Measurements from ENCODE around the gene LRRK1.

Gene LRRK1

DNA sequence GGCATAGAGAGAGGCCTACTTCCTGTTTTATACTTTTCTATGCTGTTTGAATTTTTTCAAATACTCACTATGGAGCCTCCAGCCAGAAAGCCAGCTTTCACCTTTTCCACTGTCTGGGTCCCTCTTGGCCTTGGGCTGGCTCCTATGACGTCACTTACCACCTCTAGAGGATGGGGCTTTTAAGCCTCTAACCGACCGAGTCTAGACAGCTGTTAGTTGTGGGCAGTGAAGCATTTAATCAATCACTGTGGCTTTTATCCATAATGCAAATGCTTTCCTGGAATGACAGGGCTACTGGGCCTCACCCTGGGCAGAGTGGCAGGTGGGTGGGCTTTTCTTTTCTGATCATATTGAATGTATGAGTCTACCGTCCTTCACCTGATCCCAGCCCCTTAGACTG is 61.9 kb downstream of the LRRK1 start:
- no peak for DNase-seq (ENCODE audit: low read depth in 2 of 2)

DNA sequence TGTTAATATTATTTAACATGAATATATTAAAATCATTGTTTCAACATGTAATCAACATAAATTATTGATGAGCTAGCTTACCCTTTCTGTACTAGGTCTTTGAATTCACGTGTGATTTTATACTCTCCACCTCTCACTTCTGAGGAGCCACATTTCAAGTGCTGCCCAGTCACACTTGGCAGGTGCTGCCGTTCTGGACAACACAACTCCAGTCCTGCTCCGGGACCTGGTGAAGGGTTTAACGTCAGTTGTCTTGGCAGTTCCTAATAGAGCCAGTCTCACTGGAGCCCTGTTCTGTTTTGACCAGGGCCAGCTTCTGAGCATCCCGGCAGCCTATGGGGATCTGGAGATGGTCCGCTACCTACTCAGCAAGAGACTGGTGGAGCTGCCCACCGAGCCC is 64.1 kb downstream of the LRRK1 start:
- DNase-seq (ENCODE audit: low read depth in 2 of 2): no peak

DNA sequence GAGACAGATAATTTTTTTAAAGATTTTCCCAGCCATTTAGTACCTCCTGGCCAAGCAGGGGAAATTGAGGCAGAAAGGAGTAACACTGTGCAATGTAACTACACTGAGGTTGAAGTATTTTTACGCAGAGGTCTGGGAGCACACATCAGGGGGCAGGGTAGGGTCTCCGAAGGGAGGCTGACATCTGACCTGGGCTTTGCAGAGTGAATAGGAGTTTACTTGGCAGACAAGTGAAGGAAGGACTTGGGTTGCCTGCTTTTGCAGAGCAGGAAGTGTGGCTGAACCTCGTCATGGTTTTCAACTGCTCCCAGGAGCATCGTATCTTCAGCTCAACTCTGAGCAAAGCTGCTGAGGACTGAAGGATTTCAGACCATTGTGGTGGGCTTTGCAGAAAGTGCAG is 66.2 kb downstream of the LRRK1 start:
- DNase-seq (ENCODE audit: low read depth in 2 of 2): no peak

DNA sequence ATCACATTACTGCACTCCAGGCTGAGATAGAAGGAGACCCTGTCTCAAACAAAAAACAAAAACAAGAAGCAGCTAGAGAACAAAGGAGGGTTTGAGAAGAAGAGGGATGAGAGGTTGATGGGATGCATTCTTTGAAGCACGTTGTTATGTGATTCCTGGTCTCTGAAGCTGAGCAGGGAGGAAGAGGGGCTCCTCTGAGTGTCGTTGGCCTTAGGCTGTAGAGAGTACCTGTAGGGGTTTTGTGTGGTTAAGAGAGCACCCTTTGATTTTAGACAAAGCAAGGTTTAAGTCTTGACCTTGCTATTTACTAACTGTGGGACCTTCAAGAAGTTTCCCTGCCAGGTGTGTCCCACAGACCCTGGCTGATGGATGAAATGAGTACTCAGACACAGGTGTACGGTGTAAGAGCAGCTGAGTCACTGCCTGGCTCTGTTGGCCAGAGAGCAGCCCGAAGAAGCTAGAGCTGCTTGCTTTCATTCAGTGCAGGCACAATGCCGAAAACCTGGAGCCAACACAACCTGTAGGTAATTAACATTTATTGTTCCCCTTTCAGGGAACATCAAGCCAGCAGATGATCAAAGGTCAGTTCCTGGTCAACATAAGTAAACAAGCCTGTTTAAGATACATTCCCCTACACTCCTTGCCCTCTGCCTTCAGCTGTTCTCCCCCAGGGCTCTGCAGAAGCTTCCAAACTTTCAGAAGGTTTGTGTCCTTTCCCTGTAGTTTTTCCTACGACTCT is 67.2 kb downstream of the LRRK1 start:
- no peak for DNase-seq (ENCODE audit: low read depth in 2 of 2)

DNA sequence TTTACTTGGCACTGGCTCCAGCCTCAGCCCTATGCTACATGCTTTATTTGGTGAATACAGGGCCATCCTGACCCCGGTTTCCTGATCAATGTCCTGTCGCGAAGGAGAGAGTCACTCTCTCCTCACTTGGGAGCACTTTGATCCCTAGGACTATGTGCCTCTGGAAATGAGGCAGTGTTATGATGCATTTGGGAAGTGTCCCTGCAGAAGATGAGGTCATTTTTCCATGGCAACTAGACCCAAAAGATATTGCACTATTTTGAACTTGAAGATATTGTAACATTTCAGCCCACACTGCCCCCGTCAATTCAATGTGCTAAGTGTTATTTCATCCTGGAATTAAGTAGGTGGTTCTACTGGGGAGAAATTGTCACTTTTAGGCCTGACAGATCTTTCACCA is 68.0 kb downstream of the LRRK1 start:
- no peak for DNase-seq (ENCODE audit: low read depth in 2 of 2)

DNA sequence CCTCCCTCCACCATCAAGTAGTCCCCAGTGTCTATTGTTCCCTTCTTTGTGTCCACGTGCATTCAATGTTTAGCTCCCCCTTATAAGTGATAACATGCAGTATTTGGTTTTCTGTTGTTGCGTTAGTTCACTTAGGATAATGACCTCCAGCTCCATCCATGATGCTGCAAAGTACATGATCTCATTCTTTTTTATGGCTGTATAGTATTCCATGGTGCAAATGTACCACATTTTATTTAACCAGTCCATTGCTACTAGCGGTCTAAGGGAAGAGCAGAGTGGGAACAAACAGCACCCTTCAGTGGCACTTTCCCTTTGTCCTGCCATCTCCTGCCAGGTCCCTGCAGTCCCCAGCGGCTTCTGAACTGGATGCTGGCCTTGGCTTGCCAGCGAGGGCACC is 69.1 kb downstream of the LRRK1 start:
- no peak for DNase-seq (ENCODE audit: low read depth in 2 of 2)

DNA sequence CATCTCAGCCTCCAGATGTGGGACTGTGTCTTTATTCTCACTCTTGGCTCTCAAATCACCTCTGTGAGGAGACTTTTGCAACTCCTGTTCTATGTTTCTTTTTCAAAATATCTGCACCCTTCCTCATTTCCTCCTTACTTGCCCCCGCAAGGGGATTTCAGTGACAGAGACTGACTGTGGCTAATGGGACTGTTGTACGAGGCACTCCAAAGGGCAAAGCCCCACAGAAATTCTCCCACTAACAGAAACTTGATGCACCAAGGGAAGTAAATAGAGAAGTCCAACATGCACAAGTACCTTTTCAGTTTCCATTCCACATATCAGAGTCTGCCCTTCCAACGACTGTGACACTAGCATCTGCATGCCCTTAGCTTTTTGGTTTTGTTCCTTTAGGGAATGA is 69.7 kb downstream of the LRRK1 start:
- DNase-seq (ENCODE audit: low read depth in 2 of 2): no peak

- DNase-seq (ENCODE audit: low read depth in 2 of 2): no peak
These were observed 75.7 kb downstream of the LRRK1 start for GRCh38 chr15:100994597-100995446.

DNA sequence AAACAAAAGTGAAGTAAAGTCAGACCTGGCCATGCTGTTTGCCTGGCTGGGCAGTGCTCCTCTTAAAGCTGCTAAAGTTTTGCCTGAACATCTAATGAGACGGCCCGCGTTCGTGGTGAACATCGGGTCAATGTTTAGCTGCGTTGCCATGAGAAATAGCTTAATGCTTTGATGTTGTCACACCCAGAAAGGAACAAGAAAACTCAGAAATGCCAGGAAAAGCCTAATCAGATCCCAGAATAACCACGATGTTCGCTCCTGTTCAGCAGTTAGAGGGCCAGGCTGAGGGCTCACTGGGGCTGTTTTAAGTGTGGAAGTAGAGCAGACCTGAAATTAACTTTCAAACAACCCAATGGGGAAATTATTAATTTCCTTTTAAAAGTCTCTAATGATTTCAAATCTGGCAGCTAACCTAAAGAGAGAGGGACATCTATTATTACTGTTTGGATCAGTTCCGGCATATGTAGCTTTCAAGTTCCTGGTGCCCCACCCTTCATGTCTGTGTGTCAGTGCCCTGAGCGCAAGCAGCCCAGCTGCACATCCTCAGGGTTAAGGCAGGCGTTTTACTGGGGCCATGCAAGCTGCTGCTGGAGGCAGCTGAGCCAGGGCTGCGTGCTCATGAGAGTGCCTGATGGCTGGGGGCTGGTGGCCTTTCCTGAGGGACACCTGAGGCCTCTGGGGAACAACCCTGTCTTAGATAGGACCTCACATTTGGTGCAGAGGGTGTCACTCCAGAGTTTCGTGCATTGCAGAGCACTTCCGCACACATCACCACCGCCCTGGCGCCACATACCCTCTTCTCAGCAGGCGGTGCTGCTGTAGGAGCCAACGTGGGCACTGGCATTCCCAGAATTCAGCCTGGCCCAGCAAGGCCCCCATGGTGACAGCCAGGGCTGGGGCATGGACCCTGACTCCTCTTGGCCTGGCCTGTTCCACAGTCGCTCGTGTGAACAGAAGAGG is 76.6 kb downstream of the LRRK1 start:
- DNase-seq (ENCODE audit: low read depth in 2 of 2): no peak

DNA sequence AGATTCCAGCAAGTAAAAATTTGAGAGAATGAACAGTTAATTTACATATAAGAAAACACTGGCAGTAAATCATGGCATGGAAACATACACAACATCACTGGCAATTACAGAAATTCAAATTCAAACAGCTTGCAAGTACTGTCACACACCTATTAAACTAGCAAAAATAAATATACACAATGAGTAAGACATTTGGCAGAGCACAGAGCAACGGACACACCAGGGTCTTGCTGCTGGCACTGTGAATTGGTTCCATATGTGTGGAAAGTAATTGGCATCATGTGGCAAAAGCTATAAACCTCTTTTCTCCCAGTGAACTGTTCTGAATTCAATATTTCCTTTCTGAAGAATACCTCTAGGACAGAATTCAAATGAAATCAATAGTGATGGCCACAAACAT is 78.3 kb downstream of the LRRK1 start:
- no peak for DNase-seq (ENCODE audit: low read depth in 2 of 2)

- no peak for DNase-seq (ENCODE audit: low read depth in 2 of 2)
These were observed 79.5 kb downstream of the LRRK1 start for GRCh38 chr15:100998630-100999029.

GRCh38 chr15:100999369-100999768 is 80.2 kb downstream of the LRRK1 start:
- DNase-seq (ENCODE audit: low read depth in 2 of 2): no peak

DNA sequence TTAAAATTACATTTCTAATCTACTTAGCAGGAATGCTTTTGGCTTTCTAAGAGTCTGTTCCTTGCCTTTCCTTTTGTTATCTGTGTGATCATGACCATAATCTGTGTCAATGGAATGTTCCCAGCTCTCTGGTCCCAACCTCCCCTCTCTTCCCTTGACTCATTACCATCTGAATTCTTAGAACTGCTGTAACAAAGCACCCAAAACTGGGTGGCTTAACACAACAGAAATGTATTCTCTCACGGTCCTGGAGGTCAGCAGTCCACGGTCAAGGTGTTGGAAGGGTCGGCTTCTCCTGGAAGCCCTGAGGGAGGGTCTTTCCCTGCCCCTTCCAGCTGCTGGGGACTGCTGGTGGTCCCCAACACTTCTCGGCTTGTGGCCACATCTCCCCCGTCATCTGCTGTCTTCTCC is 81.1 kb downstream of the LRRK1 start:
- no peak for DNase-seq (ENCODE audit: low read depth in 2 of 2)

DNA sequence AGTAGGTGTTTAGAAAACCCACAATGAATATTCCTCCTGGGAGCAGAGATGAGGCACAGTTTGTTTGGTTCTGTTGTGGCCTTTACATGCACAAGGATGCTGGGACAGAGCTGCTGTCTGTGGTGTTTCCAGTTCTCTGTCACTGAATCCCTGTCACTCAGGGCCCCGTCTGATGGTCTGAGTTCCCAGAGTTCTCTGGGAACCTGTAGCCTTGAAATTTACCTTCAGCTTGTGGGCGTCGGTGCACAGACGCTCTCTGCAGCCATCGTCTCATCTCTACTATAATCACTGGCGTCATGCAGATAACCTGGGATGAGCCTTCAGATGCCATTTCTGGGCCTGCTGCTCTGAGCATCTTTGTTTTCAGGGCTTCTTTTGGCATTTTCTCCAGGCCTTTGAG is 81.9 kb downstream of the LRRK1 start:
- no peak for DNase-seq (ENCODE audit: low read depth in 2 of 2)

DNA sequence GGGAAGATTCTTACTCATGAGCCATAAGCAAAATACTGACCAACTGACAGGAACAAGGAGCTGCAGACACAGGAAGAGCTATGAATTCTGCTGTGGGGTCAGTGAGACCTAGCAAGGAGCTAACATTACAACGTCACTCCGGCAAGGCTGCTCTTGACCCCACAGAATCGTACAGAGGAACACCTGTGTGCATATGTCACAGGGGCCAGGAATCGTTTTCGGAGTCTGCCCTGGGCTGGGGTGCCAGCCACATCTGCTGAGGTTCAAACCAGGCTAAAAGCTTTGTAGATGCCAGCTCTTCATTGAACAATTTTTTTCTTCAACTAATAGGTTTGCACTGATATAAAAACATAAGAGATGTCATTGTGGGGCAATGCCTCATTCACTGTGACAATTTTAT is 82.6 kb downstream of the LRRK1 start:
- no peak for DNase-seq (ENCODE audit: low read depth in 2 of 2)

DNA sequence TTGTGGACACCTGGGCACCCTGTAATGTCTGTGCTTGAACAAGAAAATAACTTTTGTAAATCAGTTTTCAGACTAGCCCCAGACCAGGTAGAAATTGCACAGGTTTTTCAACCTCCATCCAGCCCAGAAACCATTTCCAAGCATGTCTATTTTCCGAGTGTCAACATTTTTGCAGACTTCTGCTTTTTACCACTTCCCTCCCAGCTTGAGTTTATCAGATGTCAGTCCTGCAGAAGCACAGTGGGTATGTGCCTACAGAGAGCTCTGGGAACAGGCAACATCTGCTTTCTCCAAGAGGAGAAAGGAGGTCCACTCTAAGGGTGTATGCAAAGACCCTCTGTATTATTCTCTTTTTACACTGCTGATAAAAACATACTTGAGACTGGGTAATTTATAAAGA is 83.9 kb downstream of the LRRK1 start:
- no peak for DNase-seq (ENCODE audit: low read depth in 2 of 2)

GRCh38 chr15:101003706-101004105 is 84.5 kb downstream of the LRRK1 start:
- DNase-seq (ENCODE audit: low read depth in 2 of 2): no peak

- DNase-seq (ENCODE audit: low read depth in 2 of 2): no peak
These were observed 85.3 kb downstream of the LRRK1 start for GRCh38 chr15:101004500-101004899.

DNA sequence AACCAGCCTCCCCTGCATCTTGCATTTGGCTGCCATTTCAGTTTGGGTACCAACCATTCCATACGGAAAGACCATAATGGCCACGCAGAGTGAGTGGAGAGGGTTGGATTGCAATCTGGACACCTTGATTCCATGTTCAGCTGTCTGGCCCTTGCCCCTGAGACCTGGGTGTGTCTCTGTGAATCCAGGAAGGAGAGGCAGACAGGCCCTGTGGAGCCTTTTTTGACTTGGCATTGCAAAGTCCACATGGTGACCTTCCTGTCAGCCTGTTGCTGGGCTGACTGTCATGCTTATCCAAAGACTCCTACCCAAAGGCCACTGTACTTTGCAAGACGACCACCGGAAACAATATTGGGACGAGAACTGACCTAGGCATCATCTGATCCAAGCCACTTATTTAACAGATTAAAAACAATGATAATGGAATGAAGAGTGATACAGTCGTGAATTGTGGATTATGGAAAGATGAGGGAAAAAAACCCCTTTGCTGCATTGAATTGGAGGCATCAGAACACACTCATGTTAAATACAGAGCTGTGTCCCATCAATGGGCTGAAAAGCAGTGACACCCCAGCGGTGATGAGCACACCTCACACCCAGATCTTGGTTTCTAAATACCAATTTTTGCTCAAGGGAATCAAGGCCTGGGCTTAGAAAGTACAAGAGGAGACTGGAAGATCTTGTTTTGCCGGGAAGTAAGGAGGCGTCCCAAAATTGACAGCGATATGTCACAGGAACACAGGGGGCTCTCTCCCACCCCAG is 86.0 kb downstream of the LRRK1 start:
- no peak for DNase-seq (ENCODE audit: low read depth in 2 of 2)

DNA sequence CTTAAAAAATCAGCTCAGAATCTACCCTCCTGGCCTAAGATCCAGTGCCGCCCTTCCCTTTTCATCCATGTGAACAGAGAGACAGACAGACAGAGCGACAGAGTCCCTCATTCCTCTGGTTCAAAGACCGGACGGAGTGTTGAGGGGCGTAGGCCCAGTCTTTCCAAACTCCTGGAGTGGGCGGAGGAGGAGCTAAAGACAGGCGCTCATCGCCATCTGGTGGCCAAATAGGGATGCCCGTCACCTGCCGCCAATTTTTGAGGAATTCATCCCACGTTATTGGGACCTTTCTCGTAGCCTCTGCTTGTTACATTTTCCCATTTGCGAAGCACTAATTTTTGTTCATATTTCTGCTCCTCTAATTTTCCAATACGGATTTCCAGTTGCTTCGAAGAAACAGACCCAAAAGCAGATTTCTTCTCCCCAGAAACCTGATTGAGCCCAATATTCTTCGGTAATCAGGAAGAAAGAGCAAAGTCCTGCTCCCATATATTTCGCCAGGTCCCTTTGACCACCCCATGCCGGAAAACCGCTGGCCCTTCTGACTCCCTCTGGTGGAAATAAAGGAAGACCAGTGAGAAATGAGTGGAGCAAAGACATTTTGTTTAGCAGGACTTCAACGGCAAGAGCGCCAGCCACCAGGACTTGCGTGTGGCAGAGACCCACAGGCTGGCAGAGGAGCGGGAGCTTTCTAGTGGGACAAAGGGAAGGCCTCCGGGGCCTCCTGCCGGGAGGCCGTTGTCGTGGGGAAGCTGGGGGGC is 88.0 kb downstream of the LRRK1 start:
- peak; percentile 42 to 50 for DNase-seq (ENCODE audit: low read depth in 2 of 2)
